ENCODE results near the gene SLC38A1.
"Not testable (repeated sequence)": the region's sequence is repeated elsewhere in the genome, so short reads cannot be mapped to it uniquely, and the experiment has no call there.

SLC38A1 gene

GRCh38 chr12:46263140-46264016, 5.5 kb downstream of the SLC38A1 start:
- DNase-seq: no peak

- no peak for DNase-seq
These were observed 7.2 kb downstream of the SLC38A1 start for GRCh38 chr12:46261646-46262045.

GRCh38 chr12:46260913-46261476, 7.8 kb downstream of the SLC38A1 start:
- no peak for DNase-seq

- no peak for DNase-seq
These were observed 8.5 kb downstream of the SLC38A1 start for GRCh38 chr12:46260124-46260912.

GRCh38 chr12:46259713-46260112, 9.1 kb downstream of the SLC38A1 start:
- DNase-seq: no peak

GRCh38 chr12:46259071-46259470, 9.8 kb downstream of the SLC38A1 start:
- DNase-seq: no peak

- no peak for DNase-seq
These were observed 10.7 kb downstream of the SLC38A1 start for GRCh38 chr12:46258129-46258528.

- no peak for DNase-seq
These were observed 11.9 kb downstream of the SLC38A1 start for GRCh38 chr12:46256942-46257341.

- DNase-seq: no peak
These were observed 15.2 kb downstream of the SLC38A1 start for GRCh38 chr12:46253544-46254162.

- not testable (repeated sequence) for DNase-seq
These were observed 16.8 kb downstream of the SLC38A1 start for GRCh38 chr12:46251994-46252393.

GRCh38 chr12:46249960-46250359, 18.9 kb downstream of the SLC38A1 start:
- not testable (repeated sequence) for DNase-seq

GRCh38 chr12:46246021-46246700, 22.7 kb downstream of the SLC38A1 start:
- DNase-seq: no peak

- no peak for DNase-seq
These were observed 23.8 kb downstream of the SLC38A1 start for GRCh38 chr12:46244997-46245396.

- no peak for DNase-seq
These were observed 24.4 kb downstream of the SLC38A1 start for GRCh38 chr12:46244273-46244915.

- DNase-seq: no peak
These were observed 26.3 kb downstream of the SLC38A1 start for GRCh38 chr12:46242569-46242968.

- no peak for DNase-seq
These were observed 28.4 kb downstream of the SLC38A1 start for GRCh38 chr12:46240436-46240835.

- no peak for DNase-seq
These were observed 30.0 kb downstream of the SLC38A1 start for GRCh38 chr12:46238821-46239220.

- DNase-seq: no peak
These were observed 31.3 kb downstream of the SLC38A1 start for GRCh38 chr12:46237371-46238045.

GRCh38 chr12:46234000-46234399, 34.8 kb downstream of the SLC38A1 start:
- no peak for DNase-seq

GRCh38 chr12:46233423-46233822, 35.4 kb downstream of the SLC38A1 start:
- DNase-seq: no peak

GRCh38 chr12:46230983-46231382, 37.9 kb downstream of the SLC38A1 start:
- no peak for DNase-seq
